Activated T-helper 1 cell treated with Interleukin-2 at 50 U/mL for 16 hours (primary cell): Measurements from ENCODE around the gene SFT2D1.

Experiments
- DNase-seq: peaks from one replicate; pipeline ENCODE4 v3.0.0-alpha.2; 2020; ENCODE audit warnings: low read depth

SFT2D1 gene

GRCh38 chr6:166333172-166333995 lies 9.0 kb downstream of the SFT2D1 start:
- DNase-seq: no peak

- DNase-seq: no peak
These were observed 10.6 kb downstream of the SFT2D1 start for GRCh38 chr6:166331503-166332415.

GRCh38 chr6:166330612-166331011 lies 11.7 kb downstream of the SFT2D1 start:
- no peak for DNase-seq

GRCh38 chr6:166325383-166326042 lies 16.8 kb downstream of the SFT2D1 start:
- DNase-seq: no peak

GRCh38 chr6:166323395-166323794 lies 18.9 kb downstream of the SFT2D1 start:
- no peak for DNase-seq

- no peak for DNase-seq
These were observed 23.4 kb downstream of the SFT2D1 start for GRCh38 chr6:166318649-166319600.

- no peak for DNase-seq
These were observed 24.1 kb downstream of the SFT2D1 start for GRCh38 chr6:166318227-166318626.

- no peak for DNase-seq
These were observed 24.8 kb downstream of the SFT2D1 start for GRCh38 chr6:166317261-166318212.

GRCh38 chr6:166315436-166315835 lies 26.9 kb downstream of the SFT2D1 start:
- DNase-seq: no peak

- DNase-seq: no peak
These were observed 27.9 kb downstream of the SFT2D1 start for GRCh38 chr6:166314454-166314853.

- peak; percentile 22 for DNase-seq
These were observed 28.9 kb downstream of the SFT2D1 start for GRCh38 chr6:166313255-166314070.

GRCh38 chr6:166312832-166313231 lies 29.5 kb downstream of the SFT2D1 start:
- no peak for DNase-seq

- no peak for DNase-seq
These were observed 31.7 kb downstream of the SFT2D1 start for GRCh38 chr6:166310634-166311033.

- DNase-seq: no peak
These were observed 32.4 kb downstream of the SFT2D1 start for GRCh38 chr6:166309977-166310376.

GRCh38 chr6:166308769-166309589 lies 33.4 kb downstream of the SFT2D1 start:
- no peak for DNase-seq

- DNase-seq: no peak
These were observed 34.1 kb downstream of the SFT2D1 start, which contains the start of gene PRR18 for GRCh38 chr6:166308033-166308768. Gene PRR18, minus strand, starts transcription at chr6:166308392. Its CDS starts 250 bp downstream, at chr6:166308142.
